ENCODE data around the gene LRP3.

GRCh38 chr19:33205110-33205509 lies 11.0 kb downstream of the LRP3 start:
- TF ChIP-seq CTCF (IDR thresholded peaks at IDR 0.05; ENCODE audit: insufficient read depth, low read depth, low read length): no peak
- TF ChIP-seq EZH2 (IDR thresholded peaks at IDR 0.05; ENCODE audit: insufficient read depth, low read length): no peak

Data from astrocyte (in vitro differentiated cells and primary cell).